Progenitor cell of endocrine pancreas (in vitro differentiated cells): ENCODE measurements around the gene EN2. TPM values are rescaled to one million over a fixed set of nuclear protein-coding genes. Genes with fewer than 3 reads are reported as not detected.

Source experiments
- DNase-seq: peaks from one replicate; pipeline ENCODE4 v3.0.0; 2021; ENCODE audit warnings: low spot score; ENCODE audit not compliant: unreplicated experiment
- H3K27ac Mint-ChIP-seq: 2 replicates; pipeline ENCODE4 v1.8.0; 2021; ENCODE audit warnings: mild to moderate bottlenecking, moderate library complexity, mixed read lengths
- H3K27me3 Mint-ChIP-seq: 2 replicates; pipeline ENCODE4 v1.8.0; 2021; ENCODE audit warnings: mixed read lengths
- H3K36me3 Mint-ChIP-seq: 2 replicates; pipeline ENCODE4 v1.8.0; 2022; ENCODE audit warnings: mixed read lengths; ENCODE audit not compliant: insufficient read depth
- H3K4me1 Mint-ChIP-seq: 2 replicates; pipeline ENCODE4 v1.8.0; 2021; ENCODE audit warnings: low read depth, mixed read lengths
- H3K4me3 Mint-ChIP-seq: 2 replicates; pipeline ENCODE4 v1.8.0; 2021; ENCODE audit warnings: low read depth, mild to moderate bottlenecking, moderate library complexity, mixed read lengths
- H3K9me3 Mint-ChIP-seq: 2 replicates; pipeline ENCODE4 v1.8.0; 2021; ENCODE audit warnings: low read depth, mixed read lengths
- total RNA-seq: library from RNA; stranded (reverse); gene quantifications from 2 replicates; pipeline ENCODE4 v1.2.1, GENCODE V29; 2021
- TF ChIP-seq, protein P1 (sequence below): fragments of 200-600 bp; sonication (generic); IDR thresholded peaks from one replicate; pipeline ENCODE4 v1.5.0; 2021; ENCODE audit warnings: antibody characterized with exemption, mild to moderate bottlenecking; ENCODE audit not compliant: unreplicated experiment

The EN2 gene
- total RNA-seq, 1 donor from 2014 or later: not detected

DNA sequence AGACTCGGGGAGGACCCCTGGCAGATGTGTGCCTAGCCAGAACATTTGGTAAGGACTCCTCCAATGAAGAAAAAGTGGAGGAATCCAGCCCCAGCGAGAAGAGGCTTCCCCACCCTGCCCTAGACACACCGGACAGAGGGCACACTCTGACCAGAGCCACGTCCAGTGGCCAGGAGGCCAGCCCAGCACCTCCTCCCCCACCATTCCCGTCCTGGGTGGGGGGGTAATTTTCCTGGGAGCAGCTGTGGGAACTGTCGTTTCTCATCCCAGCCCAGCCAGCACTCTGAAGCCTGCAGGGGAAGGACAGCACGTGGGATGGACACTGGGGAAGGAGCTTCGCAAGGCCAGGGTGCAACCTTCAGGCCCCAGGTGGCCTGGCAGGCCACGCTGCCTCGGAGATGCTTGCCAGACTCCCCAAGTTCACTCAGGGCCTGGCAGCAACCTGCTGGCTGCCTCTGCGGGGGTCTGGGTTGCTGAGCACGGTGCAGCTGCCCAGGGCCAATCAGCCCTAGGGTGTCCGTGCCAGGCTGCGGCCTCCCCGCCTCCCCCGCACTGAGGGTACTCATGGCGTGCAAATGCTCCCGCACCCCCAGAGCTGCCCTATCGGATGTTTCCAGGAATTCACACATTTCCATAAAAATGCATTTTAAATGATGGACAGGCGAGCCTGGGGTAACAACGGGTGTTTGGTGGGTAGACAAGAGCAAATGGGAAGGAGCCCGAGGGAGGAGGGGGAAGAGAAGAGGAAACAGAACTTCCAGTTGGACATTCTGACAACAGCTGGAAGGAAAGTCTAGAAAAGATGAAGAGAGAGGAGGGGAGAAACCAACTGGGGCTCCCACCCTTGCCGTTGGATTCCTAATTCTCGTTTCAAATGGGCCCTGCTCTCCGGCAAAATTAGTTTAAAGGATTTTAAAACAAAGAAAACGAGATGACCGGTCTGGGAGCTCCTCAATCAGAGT lies 1.9 kb upstream of the EN2 start:
- Mint-ChIP-seq H3K36me3 (no peaks in the 10 kb centered on the region), H3K4me1 (peaks cover 5% of the 10 kb centered on the region), H3K4me3 (no peak overlapping the region), H3K27ac (peak overlapping the region; percentile 49), H3K27me3 (peaks cover 78% of the 10 kb centered on the region), H3K9me3 (no peaks in the 10 kb centered on the region)
- TF ChIP-seq, protein P1, sequence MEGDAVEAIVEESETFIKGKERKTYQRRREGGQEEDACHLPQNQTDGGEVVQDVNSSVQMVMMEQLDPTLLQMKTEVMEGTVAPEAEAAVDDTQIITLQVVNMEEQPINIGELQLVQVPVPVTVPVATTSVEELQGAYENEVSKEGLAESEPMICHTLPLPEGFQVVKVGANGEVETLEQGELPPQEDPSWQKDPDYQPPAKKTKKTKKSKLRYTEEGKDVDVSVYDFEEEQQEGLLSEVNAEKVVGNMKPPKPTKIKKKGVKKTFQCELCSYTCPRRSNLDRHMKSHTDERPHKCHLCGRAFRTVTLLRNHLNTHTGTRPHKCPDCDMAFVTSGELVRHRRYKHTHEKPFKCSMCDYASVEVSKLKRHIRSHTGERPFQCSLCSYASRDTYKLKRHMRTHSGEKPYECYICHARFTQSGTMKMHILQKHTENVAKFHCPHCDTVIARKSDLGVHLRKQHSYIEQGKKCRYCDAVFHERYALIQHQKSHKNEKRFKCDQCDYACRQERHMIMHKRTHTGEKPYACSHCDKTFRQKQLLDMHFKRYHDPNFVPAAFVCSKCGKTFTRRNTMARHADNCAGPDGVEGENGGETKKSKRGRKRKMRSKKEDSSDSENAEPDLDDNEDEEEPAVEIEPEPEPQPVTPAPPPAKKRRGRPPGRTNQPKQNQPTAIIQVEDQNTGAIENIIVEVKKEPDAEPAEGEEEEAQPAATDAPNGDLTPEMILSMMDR: no peak
- DNase-seq: no peak

GRCh38 chr7:155456738-155457543 lies 988 bp upstream of the EN2 start:
- Mint-ChIP-seq H3K4me1 (peaks cover 5% of the 10 kb centered on the region), H3K27ac (no peak overlapping the region), H3K4me3 (peak overlapping the region; percentile 47), H3K9me3 (no peaks in the 10 kb centered on the region), H3K27me3 (peaks cover 78% of the 10 kb centered on the region), H3K36me3 (no peaks in the 10 kb centered on the region)
- TF ChIP-seq, protein P1: no peak
- DNase-seq: peak; percentile 49

- no peak for DNase-seq
- TF ChIP-seq, protein P1: no peak
- Mint-ChIP-seq H3K27me3 (peaks cover 78% of the 10 kb centered on the region), H3K4me3 (peak overlapping the region; percentile 47), H3K36me3 (no peaks in the 10 kb centered on the region), H3K9me3 (no peaks in the 10 kb centered on the region), H3K27ac (no peak overlapping the region), H3K4me1 (peaks cover 5% of the 10 kb centered on the region)
Measured at GRCh38 chr7:155457544-155458110, 302 bp upstream of the EN2 start.

- no peak for DNase-seq
- peak overlapping the region; percentile 14 for H3K4me3 Mint-ChIP-seq
- H3K4me1 Mint-ChIP-seq: peaks cover 5% of the 10 kb centered on the region
- no peaks in the 10 kb centered on the region for H3K36me3 Mint-ChIP-seq
- TF ChIP-seq, protein P1: no peak
- no peaks in the 10 kb centered on the region for H3K9me3 Mint-ChIP-seq
- H3K27me3 Mint-ChIP-seq: peaks cover 85% of the 10 kb centered on the region
- no peak overlapping the region for H3K27ac Mint-ChIP-seq
Measured at GRCh38 chr7:155458878-155459699, 1.2 kb downstream of the EN2 start.
